GM21447 (cell line): ENCODE measurements around the gene PPM1H.

Experiments
- ATAC-seq: cut with Tn5 transposase; IDR thresholded peaks from one replicate; pipeline ENCODE4 v1.9.1; 2021; ENCODE audit not compliant: unreplicated experiment

Gene PPM1H

GRCh38 chr12:62627181-62627580 is 307.8 kb downstream of the PPM1H start:
- no peak for ATAC-seq

GRCh38 chr12:62625228-62625627 is 309.7 kb downstream of the PPM1H start:
- ATAC-seq = no peak

GRCh38 chr12:62622177-62622576 is 312.8 kb downstream of the PPM1H start:
- ATAC-seq = no peak

- no peak for ATAC-seq
Measured at GRCh38 chr12:62621101-62621638, 313.8 kb downstream of the PPM1H start.

- no peak for ATAC-seq
Measured at GRCh38 chr12:62618930-62619329, 316.0 kb downstream of the PPM1H start.

GRCh38 chr12:62618319-62618718 is 316.6 kb downstream of the PPM1H start:
- ATAC-seq = no peak

- ATAC-seq = no peak
Measured at GRCh38 chr12:62613081-62613480, 321.9 kb downstream of the PPM1H start.

GRCh38 chr12:62606654-62607053 is 328.3 kb downstream of the PPM1H start:
- no peak for ATAC-seq

- ATAC-seq = no peak
Measured at GRCh38 chr12:62605981-62606380, 329.0 kb downstream of the PPM1H start.

GRCh38 chr12:62604871-62605270 is 330.1 kb downstream of the PPM1H start:
- ATAC-seq = no peak

GRCh38 chr12:62604373-62604772 is 330.6 kb downstream of the PPM1H start:
- ATAC-seq = no peak

GRCh38 chr12:62603811-62604098 is 331.2 kb downstream of the PPM1H start:
- no peak for ATAC-seq

- ATAC-seq = peak; percentile 67
Measured at GRCh38 chr12:62603061-62603810, 331.7 kb downstream of the PPM1H start.

GRCh38 chr12:62602255-62603060 is 332.5 kb downstream of the PPM1H start:
- peak; percentile 64 for ATAC-seq

GRCh38 chr12:62601765-62602164 is 333.2 kb downstream of the PPM1H start:
- ATAC-seq = no peak

GRCh38 chr12:62599854-62600437 is 335.0 kb downstream of the PPM1H start:
- no peak for ATAC-seq

- ATAC-seq = no peak
Measured at GRCh38 chr12:62598846-62599245, 336.1 kb downstream of the PPM1H start.

- ATAC-seq = no peak
Measured at GRCh38 chr12:62597253-62597652, 337.7 kb downstream of the PPM1H start.
